GM18873 (cell line): ENCODE results near the gene NR3C1.

Source experiments
- ATAC-seq: cut with Tn5 transposase; IDR thresholded peaks from one replicate; pipeline ENCODE4 v1.9.1; 2021; ENCODE audit warnings: mild to moderate bottlenecking, moderate library complexity, moderate number of reproducible peaks; ENCODE audit not compliant: unreplicated experiment, low FRiP score

Gene NR3C1

DNA sequence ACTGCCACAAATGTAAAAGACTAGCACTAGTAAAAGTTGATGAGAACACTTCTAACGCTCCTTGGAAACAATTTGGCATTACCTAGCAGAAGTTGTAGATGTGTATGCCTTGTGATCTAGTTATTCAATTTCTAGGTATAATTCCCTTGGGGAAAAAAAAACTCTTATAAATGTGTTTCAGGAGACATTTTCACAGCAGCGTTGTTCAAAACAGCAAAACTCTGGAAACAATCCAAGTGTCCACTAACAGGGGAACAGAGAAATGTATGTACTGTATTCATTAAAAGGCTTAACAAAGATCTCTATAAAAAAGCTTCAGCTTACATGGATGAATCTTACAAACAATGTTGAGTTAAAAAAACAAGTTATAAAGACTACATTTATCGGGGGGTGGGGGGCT, 30.4 kb downstream of the NR3C1 start:
- no peak for ATAC-seq

DNA sequence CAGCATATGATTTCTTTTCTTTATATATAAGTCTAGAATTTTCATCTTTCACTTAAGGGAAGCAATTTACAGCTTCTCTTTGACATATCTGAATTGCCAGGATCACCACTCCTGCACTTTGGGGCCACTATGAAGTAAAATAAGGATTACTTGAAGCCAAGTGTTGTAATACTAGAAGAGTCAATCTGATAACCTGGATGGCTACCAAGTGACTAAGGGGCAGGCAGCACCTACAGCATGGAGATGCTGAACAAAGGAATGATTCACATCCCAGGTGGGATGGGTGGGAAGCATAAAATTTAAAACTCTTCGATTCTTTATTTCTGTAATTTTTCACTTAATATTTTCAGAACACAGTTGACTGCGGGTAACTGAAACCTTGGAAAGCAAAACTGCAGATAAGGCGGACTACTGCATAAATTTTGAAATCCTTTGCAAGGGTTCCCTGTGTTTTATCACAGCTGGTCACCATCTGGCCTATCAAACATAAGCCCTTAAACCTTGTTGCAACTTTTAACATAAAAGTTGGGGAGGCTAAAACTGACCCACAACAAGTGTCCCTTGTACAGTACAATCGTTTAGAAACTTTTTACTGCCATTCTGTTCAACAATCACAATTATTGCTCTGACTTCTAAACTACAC, 31.2 kb downstream of the NR3C1 start:
- no peak for ATAC-seq

DNA sequence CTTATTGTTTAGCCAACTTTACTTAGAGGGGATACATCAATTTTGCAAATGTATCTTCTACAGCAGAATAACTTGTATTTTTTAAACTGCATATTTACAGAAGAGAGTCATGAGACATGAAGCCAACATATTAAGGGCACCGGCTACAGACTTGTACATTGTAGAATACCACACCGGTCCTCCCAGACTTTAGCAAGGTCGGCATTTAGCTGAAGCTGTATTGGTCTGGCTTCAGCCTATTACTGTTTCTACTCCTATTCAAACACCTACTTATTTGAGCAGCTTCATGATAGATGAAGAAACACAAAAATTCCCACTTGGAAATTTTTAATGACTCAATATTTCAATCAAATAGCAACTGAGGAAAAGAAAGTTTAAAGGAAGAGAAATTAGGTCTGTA, 33.0 kb downstream of the NR3C1 start:
- ATAC-seq: no peak

DNA sequence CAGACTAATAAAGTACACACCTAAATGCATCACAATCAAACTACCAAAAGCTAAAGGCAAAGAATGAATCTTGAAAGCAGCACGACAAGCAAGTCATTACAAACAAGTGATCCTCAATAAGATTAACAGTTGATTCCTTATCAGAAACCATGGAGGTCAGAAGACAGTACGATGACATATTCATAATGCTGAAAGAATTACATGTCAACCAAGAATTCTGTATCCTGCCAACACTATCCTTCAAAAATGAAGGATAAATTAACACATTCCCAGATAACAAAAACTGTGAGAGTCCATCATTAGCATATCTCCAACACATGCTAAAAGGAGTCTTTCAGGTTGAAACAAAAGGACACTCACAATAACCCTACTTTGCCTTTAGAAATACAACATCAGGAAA, 39.4 kb downstream of the NR3C1 start:
- no peak for ATAC-seq

DNA sequence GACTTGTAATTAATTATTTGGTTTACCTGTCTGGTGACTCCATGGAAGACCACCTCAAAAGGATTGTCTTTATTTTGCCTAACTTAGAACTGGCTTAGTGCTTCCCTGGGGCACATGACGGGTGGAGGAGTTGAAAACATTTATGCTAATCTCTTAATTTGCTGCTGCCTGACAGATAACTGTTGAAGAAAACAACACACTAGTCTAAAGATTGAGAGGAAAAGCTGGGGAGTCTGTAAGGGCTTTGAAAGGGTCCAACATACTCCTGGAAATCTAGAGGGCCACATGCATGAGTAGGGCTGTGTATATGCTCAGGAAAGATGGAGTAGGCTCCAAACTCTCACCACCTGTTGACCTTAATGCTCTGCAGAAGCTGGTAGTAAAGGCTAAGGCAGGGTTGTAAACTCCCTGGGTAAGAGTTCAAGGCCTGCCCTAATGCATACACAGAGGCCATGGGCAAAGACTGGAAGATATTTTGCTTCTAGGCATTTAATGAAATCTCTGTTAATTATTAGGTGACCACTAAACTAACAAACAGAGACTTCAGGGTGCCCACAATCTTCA, 40.7 kb downstream of the NR3C1 start:
- no peak for ATAC-seq

DNA sequence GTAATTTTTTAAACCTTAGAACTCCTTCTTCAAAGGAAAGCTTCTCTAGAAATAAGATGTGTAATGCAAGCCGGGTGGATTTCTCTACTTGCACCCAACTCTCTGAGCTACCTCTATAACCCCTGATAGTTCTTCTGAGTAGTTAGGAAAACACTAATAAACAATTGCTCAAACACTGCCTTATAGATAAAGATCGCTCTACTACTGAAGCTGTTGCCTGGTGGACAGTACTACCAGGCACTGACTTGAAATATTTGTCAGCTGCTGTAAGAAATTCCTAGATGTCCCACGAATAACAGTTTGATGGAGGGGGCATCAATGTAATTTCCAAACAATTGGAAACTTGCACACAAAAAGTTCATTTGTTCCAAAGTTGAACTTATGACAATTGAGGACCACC, 42.0 kb downstream of the NR3C1 start:
- ATAC-seq: no peak

DNA sequence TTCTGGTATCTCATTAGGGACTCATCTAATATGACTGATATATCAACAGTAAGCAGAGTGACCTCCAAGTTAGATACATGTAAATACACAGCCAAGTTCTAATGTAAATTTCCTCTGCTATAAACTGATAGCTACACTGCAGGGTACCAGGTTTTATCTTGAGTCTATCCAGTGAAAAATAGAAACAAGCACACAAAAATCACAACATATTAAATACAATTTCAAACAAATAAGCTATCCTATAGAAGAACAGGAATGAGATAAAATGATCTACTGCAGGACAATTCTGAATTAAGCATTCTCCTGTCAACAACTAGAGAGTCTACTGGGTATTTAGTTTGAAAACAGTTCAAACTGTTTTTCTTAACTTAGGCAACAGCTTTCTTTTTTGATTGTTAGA, 42.7 kb downstream of the NR3C1 start:
- no peak for ATAC-seq

DNA sequence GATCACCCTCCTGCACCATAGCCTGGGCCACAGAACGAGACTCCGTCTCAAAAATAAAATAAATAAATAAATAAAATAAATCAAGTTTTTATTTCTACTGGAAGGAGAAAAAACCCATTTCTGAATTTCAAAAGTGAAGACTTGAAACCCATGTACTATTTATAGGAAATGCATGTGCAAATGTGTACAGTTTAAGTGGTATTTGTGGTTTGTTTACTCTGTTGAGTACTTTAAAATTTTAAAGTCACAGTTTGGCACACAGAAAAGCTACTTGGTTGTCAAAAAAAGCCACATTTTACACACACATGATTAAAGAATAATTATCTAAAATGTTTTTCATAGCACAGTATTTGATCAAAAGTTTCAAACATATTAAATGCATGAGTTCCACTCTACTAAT, 43.6 kb downstream of the NR3C1 start:
- ATAC-seq: no peak

DNA sequence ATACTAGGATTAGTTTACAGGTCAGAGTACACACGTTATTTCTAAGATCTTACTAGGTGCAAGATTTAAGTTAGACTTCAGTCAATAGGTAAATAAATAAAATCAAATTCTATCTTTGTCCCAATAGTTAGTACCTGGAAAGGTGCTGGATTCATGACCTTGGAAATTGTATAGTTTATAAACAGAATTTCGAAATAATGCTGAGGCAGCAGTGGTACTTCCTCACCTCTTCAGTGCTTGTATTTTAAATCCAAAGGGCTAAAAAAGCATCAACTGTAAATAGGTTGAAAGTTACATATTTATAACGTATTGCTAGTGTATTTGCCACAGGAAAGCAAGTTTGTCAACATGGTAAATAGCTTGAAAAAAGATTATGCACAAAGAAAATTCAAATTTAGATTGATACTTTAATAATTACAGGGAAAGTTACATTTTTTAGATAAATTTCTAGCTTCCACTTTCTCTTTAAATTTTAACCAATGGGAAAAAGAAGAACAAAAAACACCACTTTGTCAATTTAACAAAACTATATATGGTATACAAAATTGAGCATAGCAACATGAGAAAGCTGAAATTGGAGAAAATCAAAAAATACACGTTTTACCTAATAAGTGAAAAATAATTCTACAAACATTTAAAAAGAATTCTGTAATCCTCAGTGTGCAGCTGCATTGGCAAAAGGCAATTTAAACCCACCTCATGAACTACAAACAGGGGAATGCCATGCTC, 46.5 kb downstream of the NR3C1 start:
- ATAC-seq: no peak

DNA sequence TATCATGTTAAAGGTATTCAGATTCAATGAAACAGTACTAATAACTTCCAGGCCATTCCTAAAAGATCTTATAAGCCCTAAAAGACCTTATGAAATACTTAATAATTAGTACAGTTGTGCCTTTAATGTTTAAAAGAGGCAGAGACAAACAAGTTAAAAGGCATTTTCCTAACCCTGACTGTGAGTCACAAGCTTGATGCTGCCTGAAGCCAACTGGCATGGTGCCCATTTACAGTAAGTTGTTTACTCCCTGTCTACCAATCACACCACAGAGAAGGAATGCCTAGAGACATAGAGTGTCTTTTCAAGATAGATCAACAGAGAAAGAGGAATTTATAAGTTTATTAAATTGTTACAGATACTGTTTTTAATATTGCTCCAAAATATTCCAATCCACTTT, 47.8 kb downstream of the NR3C1 start:
- ATAC-seq: no peak

DNA sequence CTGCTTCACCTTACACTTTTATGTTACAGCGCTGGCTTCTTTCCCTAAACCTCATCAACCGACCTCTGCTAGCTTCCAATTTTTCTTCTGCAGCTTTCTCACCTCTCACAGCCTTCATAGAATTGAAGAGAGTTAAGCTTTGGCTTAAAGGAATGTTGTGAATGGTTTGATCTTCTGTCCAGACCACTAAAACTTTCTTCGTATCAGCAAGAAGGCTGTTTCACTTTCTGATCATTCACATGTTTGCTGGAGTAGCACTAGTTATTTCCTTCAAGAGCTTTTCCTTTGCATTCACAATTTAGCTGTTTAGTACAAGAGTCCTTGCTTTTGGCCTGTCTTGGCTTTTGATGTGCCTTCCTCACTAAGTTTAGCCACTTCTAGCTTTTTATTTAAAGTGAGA, 49.5 kb downstream of the NR3C1 start:
- no peak for ATAC-seq

DNA sequence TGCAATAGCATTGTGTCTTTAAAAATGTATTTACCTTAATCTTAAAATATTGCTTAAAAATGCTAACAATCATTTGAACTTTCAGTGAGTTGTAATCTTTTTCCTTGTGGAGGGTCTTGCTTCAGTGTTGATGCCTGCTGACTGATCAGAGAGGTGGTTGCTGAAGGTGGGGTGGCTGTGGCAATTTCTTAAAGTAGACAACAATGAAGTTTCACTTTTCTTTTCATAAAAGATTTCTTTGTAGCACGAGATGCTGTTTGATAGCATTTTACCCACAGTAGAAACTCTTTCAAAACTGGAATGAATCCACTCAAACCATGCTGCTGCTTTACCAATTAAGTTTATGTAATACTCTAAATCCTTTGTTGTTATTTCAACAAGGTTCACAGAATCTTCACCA, 50.8 kb downstream of the NR3C1 start:
- no peak for ATAC-seq

DNA sequence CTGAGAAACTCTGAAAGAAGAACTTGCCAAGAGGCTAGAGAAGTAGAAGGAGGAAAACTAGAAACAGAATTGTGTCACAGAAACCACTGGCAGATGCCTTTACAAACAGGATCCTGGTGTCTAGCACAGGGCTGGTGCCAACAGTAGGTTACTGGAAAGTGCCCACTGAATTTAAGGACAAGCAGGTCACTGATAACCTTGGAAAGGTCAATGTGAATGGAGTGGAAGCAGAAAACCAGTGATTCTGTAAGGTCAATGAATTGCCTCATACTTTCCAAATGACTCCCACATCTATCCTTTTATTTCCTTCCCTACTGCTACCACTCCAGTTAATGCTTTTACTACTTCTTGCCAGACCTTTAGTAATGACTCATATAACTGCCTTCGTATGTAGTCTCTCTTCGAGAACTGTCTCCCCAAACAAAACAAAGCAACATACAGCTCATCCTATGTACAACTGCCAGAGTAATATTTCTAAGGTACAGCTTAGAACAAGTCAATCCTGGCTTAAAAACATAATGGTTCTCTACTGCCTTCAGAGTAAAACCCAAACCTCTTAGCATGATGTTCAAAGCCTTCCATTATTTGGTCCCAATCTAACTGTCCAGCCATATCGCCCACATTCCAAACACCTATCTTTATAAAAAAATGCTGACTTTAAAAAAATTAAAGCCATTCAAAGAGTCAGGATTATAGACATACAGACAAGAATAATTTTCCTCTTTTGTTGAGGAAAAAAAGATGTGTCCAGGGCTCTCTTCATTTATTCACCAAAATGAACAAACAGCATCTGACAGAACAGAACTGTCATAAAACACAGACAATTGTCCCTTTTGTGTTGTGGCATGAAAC, 52.5 kb downstream of the NR3C1 start:
- no peak for ATAC-seq

DNA sequence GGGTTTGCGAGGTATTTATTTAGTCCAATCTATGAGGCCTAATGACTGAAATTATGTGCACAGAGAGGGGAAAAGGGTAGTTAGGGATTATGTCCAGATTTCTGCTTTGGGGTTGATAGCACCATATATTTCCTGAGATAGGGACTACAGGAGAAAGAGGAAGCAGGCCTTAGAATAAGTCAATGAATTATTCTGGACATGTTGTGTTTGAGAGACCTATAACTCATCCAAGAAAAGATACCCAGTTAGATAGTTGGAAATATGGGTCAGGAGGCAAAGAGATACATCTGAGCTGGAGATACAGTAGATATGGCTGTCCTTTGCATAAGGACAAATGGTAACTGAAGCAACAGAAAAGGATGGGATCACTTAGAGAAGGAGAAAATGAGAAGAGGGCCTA, 53.1 kb downstream of the NR3C1 start:
- ATAC-seq: no peak

DNA sequence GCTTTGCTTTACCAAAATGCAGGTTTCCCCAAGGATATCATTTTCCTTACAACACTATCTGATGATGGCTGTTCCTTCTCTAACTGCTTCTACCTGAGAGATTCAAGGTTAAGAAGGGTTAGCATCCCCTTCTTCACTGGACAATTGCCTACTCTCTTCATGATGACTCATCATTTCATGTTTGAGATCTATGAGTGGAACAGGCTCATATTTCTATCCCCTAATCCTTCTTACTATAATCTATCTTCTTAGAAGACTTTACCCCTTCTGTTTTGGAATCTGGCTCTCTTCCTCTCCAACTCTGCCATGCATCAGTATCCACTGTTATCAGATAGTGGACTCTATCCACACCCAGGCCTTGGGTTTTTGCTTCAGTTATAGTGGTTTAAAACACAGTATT, 54.3 kb downstream of the NR3C1 start:
- ATAC-seq: no peak

DNA sequence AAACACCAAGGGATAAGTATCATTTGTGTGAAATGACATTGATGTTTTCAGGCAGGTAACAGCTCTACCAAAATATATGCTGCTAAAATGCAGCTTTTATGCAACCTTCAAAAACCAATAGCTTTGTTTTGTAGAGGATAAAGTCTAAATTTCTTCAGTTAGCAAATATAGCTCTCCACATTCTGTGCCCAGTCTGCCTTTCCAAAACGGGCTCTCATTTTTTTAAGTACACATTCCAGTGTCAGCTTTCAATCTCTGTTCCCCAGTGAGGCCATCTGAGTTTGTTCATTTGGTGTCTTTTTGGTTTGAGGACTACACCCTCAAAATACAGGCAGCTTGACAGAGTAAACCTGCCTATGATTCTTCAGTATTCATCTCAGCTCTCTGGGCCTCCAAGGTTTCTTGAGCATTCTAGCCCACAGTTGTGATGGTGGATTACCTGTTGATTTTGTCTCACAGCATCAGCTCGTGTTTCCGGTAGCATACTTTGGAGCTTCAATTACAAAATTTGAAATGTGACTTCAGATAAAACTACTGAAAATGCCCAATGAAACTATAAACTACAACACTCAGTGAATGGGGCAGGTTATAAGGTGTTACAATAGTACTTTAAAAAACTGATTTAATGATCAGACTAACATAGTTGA, 55.7 kb downstream of the NR3C1 start:
- ATAC-seq: no peak

DNA sequence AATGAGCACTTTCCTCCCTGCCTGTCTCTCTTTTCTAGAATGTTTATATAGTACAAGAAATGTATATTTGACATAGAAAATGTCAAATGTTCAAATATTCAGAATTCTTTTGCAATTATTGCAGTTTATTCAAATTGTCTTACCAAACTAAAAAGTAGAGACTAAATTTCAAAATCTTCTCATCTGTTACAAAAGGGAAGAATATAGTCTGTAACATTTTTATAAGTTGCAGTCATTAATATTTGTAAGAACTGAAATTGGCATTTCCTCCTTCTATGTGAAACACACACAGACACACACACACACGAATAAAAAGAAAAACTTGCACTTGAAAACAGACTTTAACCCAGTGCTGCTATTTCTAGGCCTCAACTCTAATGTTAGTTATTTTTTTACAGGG, 56.4 kb downstream of the NR3C1 start:
- ATAC-seq: no peak

DNA sequence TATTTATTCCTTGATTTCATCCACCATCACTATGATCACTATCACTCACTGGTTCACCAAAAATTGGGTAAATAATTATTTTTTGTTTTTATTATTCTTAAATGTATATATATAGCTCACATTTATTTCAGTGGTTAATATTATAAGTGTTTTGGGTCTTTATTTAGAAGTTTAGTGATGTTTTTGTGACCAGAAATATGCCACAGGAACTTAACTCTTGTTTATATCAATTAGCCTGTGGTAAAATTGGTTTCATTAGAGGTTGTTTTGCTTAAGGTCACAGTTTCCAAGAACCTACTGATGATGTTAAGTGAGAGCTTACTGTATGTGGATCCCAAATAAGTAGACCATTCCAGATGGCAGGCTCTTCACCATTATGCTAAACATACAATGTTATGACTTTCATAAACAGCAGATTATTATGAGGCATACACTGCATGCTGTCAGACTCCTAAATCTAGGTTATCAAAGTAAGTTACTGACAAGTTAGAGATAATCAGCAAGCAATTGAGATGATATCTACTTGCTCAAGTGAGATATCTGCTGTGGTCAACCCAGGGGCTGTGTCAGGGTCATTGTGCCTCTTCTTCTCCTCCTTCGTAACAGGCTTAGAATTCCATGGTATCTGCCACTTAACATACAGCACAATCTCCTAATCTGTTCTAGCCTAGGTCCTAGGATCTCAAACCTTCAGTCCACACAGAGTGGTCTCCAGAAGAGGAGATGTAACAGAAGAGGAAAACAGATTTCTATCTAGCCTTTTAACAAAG, 57.6 kb downstream of the NR3C1 start:
- no peak for ATAC-seq

DNA sequence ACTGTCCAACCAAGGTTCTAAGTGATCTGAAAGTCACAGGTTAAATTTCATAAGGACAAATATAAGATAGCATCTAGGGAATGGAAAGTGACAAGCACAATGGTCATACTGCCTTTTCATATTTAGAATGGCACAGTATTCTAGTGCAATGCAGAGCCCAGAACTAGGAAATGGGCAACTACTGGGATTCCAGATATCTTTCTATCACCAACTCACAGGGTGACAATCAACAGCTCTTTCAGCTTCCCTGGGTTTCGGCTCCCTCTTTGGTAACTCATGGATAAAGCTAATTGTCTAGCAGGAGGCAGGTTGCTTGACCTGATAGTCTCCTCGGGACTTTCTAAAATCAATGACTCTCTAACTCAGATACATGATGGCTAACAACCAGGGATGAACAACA, 60.4 kb downstream of the NR3C1 start:
- ATAC-seq: no peak

DNA sequence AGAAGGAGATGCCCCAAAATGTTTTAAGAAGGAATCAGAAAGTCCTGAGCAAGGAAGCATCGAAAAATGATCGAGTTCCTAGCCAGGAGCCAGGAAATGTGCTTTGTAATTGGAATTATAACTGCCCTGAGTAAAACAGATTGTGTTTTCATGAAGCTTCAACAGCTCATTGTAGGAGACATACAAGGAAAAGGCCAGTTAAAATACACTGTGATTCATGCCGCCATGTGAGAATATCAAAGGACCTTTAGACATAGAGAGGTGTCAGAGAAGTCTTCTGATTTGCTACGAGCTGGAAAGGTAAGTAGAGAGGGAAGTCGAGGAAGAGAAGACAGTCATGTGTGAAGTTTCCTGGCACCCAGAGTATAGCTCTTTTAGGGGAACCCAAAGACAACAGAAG, 60.9 kb downstream of the NR3C1 start:
- ATAC-seq: no peak
